ENCODE measurements around the gene POFUT1. TPM values are rescaled to one million over a fixed set of nuclear protein-coding genes. Genes with fewer than 3 reads are reported as not detected.

The POFUT1 gene
- total RNA-seq, 1 donor from 2014 or later, result 29.5 TPM

DNA sequence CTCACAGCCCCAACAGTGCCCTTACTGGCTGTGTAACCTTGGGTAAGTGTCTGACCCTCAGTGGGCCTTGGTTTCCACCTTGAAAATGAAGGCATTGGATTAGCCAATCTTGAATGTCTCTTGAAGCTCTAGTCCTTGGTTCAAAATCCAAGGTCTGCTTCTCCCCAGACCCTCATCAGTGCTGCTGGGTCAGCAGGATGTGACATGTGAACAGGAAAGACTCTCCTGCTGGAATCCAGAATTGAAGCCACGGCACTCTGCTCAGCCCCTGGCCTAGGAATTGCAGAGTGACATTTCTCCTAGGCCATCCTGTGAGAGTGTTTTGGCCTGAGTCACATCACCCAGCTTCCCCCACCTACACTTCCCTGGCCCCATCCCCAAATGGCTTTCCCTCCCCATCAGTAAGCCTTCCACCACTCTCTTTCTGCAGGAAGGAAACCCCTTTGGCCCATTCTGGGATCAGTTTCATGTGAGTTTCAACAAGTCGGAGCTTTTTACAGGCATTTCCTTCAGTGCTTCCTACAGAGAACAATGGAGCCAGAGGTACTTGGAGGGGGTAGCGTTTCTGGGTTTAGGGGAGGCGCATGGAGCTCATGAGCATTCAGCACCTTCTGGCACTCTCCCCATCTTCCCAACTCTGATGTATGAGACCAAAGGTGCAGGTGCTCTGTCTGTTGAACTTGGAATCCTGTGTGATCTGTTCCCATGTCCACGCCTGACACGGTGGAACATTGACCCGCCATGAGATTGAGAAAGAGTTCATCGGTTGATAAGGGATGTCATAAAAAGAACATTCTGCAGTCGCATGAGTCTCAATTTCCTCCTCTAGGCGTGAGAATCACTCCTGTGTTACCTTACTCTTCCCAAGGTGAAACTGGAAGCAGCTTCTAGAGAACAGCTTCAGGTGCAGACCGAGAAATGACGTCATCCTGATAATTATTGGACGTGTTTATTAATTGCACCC lies 8.8 kb downstream of the POFUT1 start:
- Mint-ChIP-seq H3K9me3 (ENCODE audit: unreplicated experiment) (no peaks in the 10 kb centered on the region), H3K36me3 (ENCODE audit: unreplicated experiment) (peaks cover 5% of the 10 kb centered on the region), H3K27me3 (ENCODE audit: unreplicated experiment) (no peaks in the 10 kb centered on the region), H3K4me3 (ENCODE audit: unreplicated experiment) (no peak overlapping the region), H3K4me1 (ENCODE audit: low read depth, unreplicated experiment) (no peaks in the 10 kb centered on the region), H3K27ac (ENCODE audit: unreplicated experiment) (no peak overlapping the region)
- no peak for DNase-seq
- TF ChIP-seq, protein P1, sequence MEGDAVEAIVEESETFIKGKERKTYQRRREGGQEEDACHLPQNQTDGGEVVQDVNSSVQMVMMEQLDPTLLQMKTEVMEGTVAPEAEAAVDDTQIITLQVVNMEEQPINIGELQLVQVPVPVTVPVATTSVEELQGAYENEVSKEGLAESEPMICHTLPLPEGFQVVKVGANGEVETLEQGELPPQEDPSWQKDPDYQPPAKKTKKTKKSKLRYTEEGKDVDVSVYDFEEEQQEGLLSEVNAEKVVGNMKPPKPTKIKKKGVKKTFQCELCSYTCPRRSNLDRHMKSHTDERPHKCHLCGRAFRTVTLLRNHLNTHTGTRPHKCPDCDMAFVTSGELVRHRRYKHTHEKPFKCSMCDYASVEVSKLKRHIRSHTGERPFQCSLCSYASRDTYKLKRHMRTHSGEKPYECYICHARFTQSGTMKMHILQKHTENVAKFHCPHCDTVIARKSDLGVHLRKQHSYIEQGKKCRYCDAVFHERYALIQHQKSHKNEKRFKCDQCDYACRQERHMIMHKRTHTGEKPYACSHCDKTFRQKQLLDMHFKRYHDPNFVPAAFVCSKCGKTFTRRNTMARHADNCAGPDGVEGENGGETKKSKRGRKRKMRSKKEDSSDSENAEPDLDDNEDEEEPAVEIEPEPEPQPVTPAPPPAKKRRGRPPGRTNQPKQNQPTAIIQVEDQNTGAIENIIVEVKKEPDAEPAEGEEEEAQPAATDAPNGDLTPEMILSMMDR (IDR thresholded peaks at IDR 0.05; ENCODE audit: partially characterized antibody, unreplicated experiment), result no peak

DNA sequence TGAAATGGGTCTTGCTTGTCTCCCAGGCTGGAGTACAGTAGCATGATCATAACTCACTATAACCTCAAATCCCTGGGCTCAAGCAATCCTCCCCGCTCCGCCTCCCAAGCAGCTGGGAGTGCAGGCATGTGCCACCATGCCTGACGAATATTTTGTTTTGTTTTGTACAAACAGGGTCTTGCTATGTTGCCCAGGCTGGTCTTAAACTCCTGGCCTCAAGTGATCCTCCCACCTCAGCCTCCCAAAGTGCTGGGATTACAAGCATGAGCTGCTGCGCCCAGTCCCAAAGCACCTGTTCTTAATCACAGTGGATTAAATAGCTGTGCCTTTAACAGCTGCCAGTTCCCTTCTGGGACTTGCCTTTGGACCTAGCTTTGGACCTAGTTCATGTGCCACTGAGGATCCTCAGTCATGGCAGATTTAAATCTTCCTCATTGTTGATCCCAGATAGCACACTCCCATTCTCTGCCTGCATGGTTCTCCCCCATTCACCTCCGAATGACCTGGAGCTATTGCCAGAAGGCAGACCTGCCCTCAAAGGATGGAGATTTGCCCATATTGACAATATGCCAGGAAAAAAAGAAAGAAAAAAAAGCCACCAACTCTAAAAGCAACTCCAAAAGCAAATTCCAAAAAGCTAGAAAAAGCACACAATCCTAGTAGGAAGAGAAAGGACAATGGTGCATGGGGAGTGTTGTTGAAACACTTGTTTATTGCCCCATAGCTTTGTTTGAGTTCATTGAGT lies 10.6 kb downstream of the POFUT1 start:
- no peak for DNase-seq
- Mint-ChIP-seq H3K4me1 (ENCODE audit: low read depth, unreplicated experiment) (no peaks in the 10 kb centered on the region), H3K36me3 (ENCODE audit: unreplicated experiment) (no peaks in the 10 kb centered on the region), H3K27ac (ENCODE audit: unreplicated experiment) (no peak overlapping the region), H3K4me3 (ENCODE audit: unreplicated experiment) (no peak overlapping the region), H3K9me3 (ENCODE audit: unreplicated experiment) (no peaks in the 10 kb centered on the region), H3K27me3 (ENCODE audit: unreplicated experiment) (no peaks in the 10 kb centered on the region)
- TF ChIP-seq, protein P1 (IDR thresholded peaks at IDR 0.05; ENCODE audit: partially characterized antibody, unreplicated experiment), result no peak

DNA sequence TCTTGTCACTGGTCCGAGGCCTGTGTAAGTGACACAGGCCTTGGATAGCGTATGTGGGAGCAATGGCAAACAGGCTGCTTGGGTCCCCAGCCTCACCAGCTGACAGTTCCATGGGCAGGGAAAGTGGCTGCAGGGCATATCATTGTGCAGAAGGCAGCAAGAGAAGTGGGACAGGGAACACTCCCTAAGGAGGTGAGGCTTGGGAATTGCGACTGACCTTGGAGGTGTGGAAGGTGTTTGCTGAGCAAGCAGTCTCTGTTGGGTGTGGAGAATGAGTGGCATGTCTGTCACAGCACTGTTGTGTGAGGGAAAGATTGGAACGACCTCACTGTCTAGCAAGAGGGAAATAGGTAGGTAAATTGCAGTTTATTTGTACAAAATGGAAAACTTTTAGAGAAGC lies 16.8 kb downstream of the POFUT1 start:
- Mint-ChIP-seq H3K9me3 (ENCODE audit: unreplicated experiment) (no peaks in the 10 kb centered on the region), H3K4me1 (ENCODE audit: low read depth, unreplicated experiment) (no peaks in the 10 kb centered on the region), H3K27ac (ENCODE audit: unreplicated experiment) (no peak overlapping the region), H3K4me3 (ENCODE audit: unreplicated experiment) (no peak overlapping the region), H3K36me3 (ENCODE audit: unreplicated experiment) (no peaks in the 10 kb centered on the region), H3K27me3 (ENCODE audit: unreplicated experiment) (peaks cover 1% of the 10 kb centered on the region)
- TF ChIP-seq, protein P1 (IDR thresholded peaks at IDR 0.05; ENCODE audit: partially characterized antibody, unreplicated experiment), result no peak
- DNase-seq, result no peak

DNA sequence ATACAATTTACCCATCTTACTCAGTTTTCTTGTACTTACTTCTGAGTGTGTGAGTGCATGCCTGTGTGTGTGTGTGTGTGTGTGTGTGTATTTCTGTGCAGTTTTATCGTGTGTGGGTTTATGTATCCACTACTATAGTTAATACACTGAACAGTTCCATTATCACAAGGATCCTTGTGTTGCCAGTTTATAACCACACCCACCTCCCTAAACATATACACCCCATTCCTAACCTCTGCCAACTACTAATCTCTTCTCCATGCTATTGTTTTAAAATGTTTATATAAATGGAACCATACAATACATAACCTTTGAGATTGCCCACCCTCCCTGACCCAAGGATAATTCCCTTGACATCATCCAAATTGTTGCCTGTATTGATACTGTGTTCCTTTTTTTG lies 18.7 kb downstream of the POFUT1 start:
- Mint-ChIP-seq H3K36me3 (ENCODE audit: unreplicated experiment) (no peaks in the 10 kb centered on the region), H3K4me3 (ENCODE audit: unreplicated experiment) (no peak overlapping the region), H3K27ac (ENCODE audit: unreplicated experiment) (no peak overlapping the region), H3K4me1 (ENCODE audit: low read depth, unreplicated experiment) (no peaks in the 10 kb centered on the region), H3K9me3 (ENCODE audit: unreplicated experiment) (no peaks in the 10 kb centered on the region), H3K27me3 (ENCODE audit: unreplicated experiment) (peaks cover 1% of the 10 kb centered on the region)
- DNase-seq, result no peak
- TF ChIP-seq, protein P1 (IDR thresholded peaks at IDR 0.05; ENCODE audit: partially characterized antibody, unreplicated experiment), result no peak

Measured in glutamatergic neuron (in vitro differentiated cells).